Activated CD4-positive, CD25-positive, alpha-beta regulatory T cell treated with anti-CD3 and anti-CD28 coated beads, Interleukin-2, amount 50 U/mL, for 72 hours (primary cell): ENCODE results near the gene APOD.

ENCODE experiments used
- DNase-seq: peaks from one replicate; pipeline ENCODE4 v3.0.0; 2021

APOD gene

GRCh38 chr3:195584543-195584870, 767 bp upstream of the APOD start:
- DNase-seq = no peak

- no peak for DNase-seq
Measured at GRCh38 chr3:195582947-195583346, 793 bp downstream of the APOD start.

- no peak for DNase-seq
Measured at GRCh38 chr3:195580744-195581443, 2.8 kb downstream of the APOD start.

- no peak for DNase-seq
Measured at GRCh38 chr3:195579281-195579680, 4.5 kb downstream of the APOD start.

GRCh38 chr3:195578565-195578964, 5.2 kb downstream of the APOD start:
- DNase-seq = no peak

- DNase-seq = no peak
Measured at GRCh38 chr3:195577645-195578177, 6.0 kb downstream of the APOD start.

- no peak for DNase-seq
Measured at GRCh38 chr3:195574497-195575304, 9.0 kb downstream of the APOD start.

GRCh38 chr3:195573611-195574496, 9.9 kb downstream of the APOD start:
- no peak for DNase-seq

- no peak for DNase-seq
Measured at GRCh38 chr3:195571361-195571760, 12.4 kb downstream of the APOD start.

GRCh38 chr3:195570912-195571311, 12.8 kb downstream of the APOD start:
- no peak for DNase-seq

GRCh38 chr3:195570344-195570743, 13.4 kb downstream of the APOD start:
- no peak for DNase-seq

- no peak for DNase-seq
Measured at GRCh38 chr3:195568630-195569029, 15.1 kb downstream of the APOD start.

GRCh38 chr3:195566797-195567196, 16.9 kb downstream of the APOD start:
- no peak for DNase-seq

GRCh38 chr3:195565716-195566115, 18.0 kb downstream of the APOD start:
- no peak for DNase-seq

- DNase-seq = no peak
Measured at GRCh38 chr3:195563317-195563716, 20.4 kb downstream of the APOD start.

GRCh38 chr3:195559723-195560409, 23.9 kb downstream of the APOD start:
- no peak for DNase-seq

- DNase-seq = no peak
Measured at GRCh38 chr3:195558602-195559001, 25.1 kb downstream of the APOD start.

GRCh38 chr3:195557322-195557721, 26.4 kb downstream of the APOD start:
- DNase-seq = no peak

- DNase-seq = no peak
Measured at GRCh38 chr3:195556390-195556789, 27.4 kb downstream of the APOD start.

- no peak for DNase-seq
Measured at GRCh38 chr3:195555110-195555509, 28.6 kb downstream of the APOD start.

GRCh38 chr3:195554458-195554857, 29.3 kb downstream of the APOD start:
- no peak for DNase-seq

GRCh38 chr3:195553268-195553667, 30.5 kb downstream of the APOD start:
- no peak for DNase-seq
